Hepatocyte (in vitro differentiated cells): ENCODE measurements around the gene MIA. TPM values are rescaled to one million over a fixed set of nuclear protein-coding genes. Genes with fewer than 3 reads are reported as not detected.

Experiments
- DNase-seq: peaks from one replicate; pipeline ENCODE4 v3.0.0-alpha.2; 2016; ENCODE audit warnings: low spot score
- H2AFZ ChIP-seq: fragments of 200-600 bp; sonication (generic); 2 replicates; pipeline ENCODE4 v1.6.0; 2016; ENCODE audit warnings: antibody characterized with exemption, mild to moderate bottlenecking
- H3K27ac ChIP-seq: fragments of 200-600 bp; sonication (generic); 2 replicates; pipeline ENCODE4 v1.5.1; 2016; ENCODE audit warnings: mild to moderate bottlenecking
- H3K27me3 ChIP-seq: fragments of 200-600 bp; sonication (generic); 2 replicates; pipeline ENCODE4 v1.6.1; 2016
- H3K36me3 ChIP-seq: fragments of 200-600 bp; sonication (generic); replicated peaks from 2 replicates; pipeline ENCODE4 v1.5.1; 2016; ENCODE audit warnings: low read depth; ENCODE audit not compliant: insufficient read depth
- H3K4me1 ChIP-seq: fragments of 200-600 bp; sonication (generic); 2 replicates; pipeline ENCODE4 v1.5.1; 2016; ENCODE audit warnings: mild to moderate bottlenecking, moderate library complexity; ENCODE audit not compliant: insufficient read depth
- H3K4me2 ChIP-seq: fragments of 200-600 bp; sonication (generic); 2 replicates; pipeline ENCODE4 v1.6.0; 2016
- H3K4me3 ChIP-seq: fragments of 200-600 bp; sonication (generic); 2 replicates; pipeline ENCODE4 v1.5.1; 2016; ENCODE audit warnings: mild to moderate bottlenecking
- H3K79me2 ChIP-seq: fragments of 200-600 bp; sonication (generic); 2 replicates; pipeline ENCODE4 v1.6.0; 2017; ENCODE audit warnings: mild to moderate bottlenecking
- H3K9me2 ChIP-seq: fragments of 200-600 bp; sonication (generic); replicated peaks from 2 replicates; pipeline ENCODE4 v1.6.0; 2017; ENCODE audit warnings: mild to moderate bottlenecking; ENCODE audit not compliant: insufficient read depth
- H3K9me3 ChIP-seq: fragments of 200-600 bp; sonication (generic); 2 replicates; pipeline ENCODE4 v1.5.1; 2016; ENCODE audit warnings: low read depth, mild to moderate bottlenecking
- H4K20me1 ChIP-seq: fragments of 200-600 bp; sonication (generic); 2 replicates; pipeline ENCODE4 v1.6.0; 2016; ENCODE audit warnings: mild to moderate bottlenecking; ENCODE audit not compliant: insufficient read depth, poor library complexity, severe bottlenecking
- CTCF ChIP-seq: fragments of 200-600 bp; sonication (generic); IDR thresholded peaks from 2 replicates; pipeline ENCODE4 v1.5.1; 2016; ENCODE audit warnings: antibody characterized with exemption, mild to moderate bottlenecking; ENCODE audit not compliant: poor library complexity
- EZH2 ChIP-seq: fragments of 200-600 bp; sonication (generic); IDR thresholded peaks from 2 replicates; pipeline ENCODE4 v1.6.1; 2016; ENCODE audit warnings: antibody characterized with exemption, mild to moderate bottlenecking, borderline replicate concordance
- EZH2phosphoT487 ChIP-seq: fragments of 200-600 bp; sonication (generic); IDR thresholded peaks from one replicate; pipeline ENCODE4 v1.6.1; 2018; ENCODE audit warnings: antibody characterized with exemption, mild to moderate bottlenecking, low read depth, moderate library complexity; ENCODE audit not compliant: unreplicated experiment, severe bottlenecking
- WGBS: methylation state at CpG from one replicate; pipeline ENCODE4 v1.1.6; 2016; ENCODE audit warnings: low lambda C conversion rate; ENCODE audit errors: missing lambda C conversion rate; 5-methylcytosine and 5-hydroxymethylcytosine counted together
- polyA plus RNA-seq: library from polyadenylated mRNA; unstranded; fragments of >200 nt; fragmentation: Nextera tagmentation; extraction: Ambion mirVana; gene quantifications from 2 replicates; pipeline ENCODE4 v1.2.1, GENCODE V29; 2016
- total RNA-seq: library from RNA; depleted of rRNA; stranded (reverse); fragments of >200 nt; gene quantifications from 2 replicates; pipeline ENCODE4 v1.2.3, GENCODE V29; 2014

MIA gene
- total and polyA plus RNA-seq, 2 experiments from 2014 or later: 0.86 TPM; not detected in 1

GRCh38 chr19:40752257-40752781, 23.0 kb upstream of the MIA start:
- Histone ChIP-seq H3K4me2 (peak overlapping the region; percentile 78), H3K27me3 (no peaks in the 10 kb centered on the region), H3K36me3 (no peaks in the 10 kb centered on the region), H4K20me1 (peaks cover 3% of the 10 kb centered on the region), H3K4me1 (peaks cover 40% of the 10 kb centered on the region), H2AFZ (no peak overlapping the region), H3K27ac (peak overlapping the region; percentile 72), H3K9me2 (no peaks in the 10 kb centered on the region), H3K9me3 (no peaks in the 10 kb centered on the region), H3K79me2 (peaks cover 64% of the 10 kb centered on the region), H3K4me3 (peak overlapping the region; percentile 29)
- no peak for DNase-seq
- TF ChIP-seq CTCF: no peak
- WGBS: 83% methylated on average over 12 of the region's 12 CpGs

GRCh38 chr19:40754611-40755247, 20.6 kb upstream of the MIA start:
- TF ChIP-seq CTCF: no peak
- no peak for TF ChIP-seq EZH2
- TF ChIP-seq EZH2phosphoT487: no peak

DNA sequence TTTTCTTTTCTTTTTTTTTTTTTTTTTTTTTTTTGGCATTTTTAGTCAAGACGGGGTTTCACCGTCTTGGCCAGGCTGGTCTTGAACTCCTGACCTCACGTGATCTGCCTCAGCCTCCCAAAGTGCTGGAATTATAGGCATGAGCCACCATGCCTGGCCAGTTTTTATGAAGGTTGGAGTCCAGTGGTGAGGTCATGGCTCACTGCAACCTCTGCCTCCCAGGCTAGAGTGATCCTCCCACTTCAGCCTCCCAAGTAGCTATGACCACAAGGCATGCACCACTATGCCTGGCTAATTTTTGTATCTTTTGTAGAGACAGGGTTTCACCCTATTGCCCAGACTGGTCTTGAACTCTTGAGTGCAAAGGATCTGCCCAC, 20.1 kb upstream of the MIA start:
- no peaks in the 10 kb centered on the region for H3K27me3 ChIP-seq
- no peaks in the 10 kb centered on the region for H3K9me2 ChIP-seq
- no peak overlapping the region for H2AFZ ChIP-seq
- H3K4me3 ChIP-seq: no peak overlapping the region
- peaks cover 3% of the 10 kb centered on the region for H4K20me1 ChIP-seq
- DNase-seq: no peak
- H3K36me3 ChIP-seq: no peaks in the 10 kb centered on the region
- H3K4me2 ChIP-seq: peak overlapping the region; percentile 75
- peak overlapping the region; percentile 96 for H3K27ac ChIP-seq
- WGBS: 91% methylated on average over 3 of the region's 3 CpGs
- TF ChIP-seq EZH2 (no peak), EZH2phosphoT487 (no peak), CTCF (no peak)
- H3K79me2 ChIP-seq: peaks cover 70% of the 10 kb centered on the region
- peaks cover 30% of the 10 kb centered on the region for H3K4me1 ChIP-seq
- no peaks in the 10 kb centered on the region for H3K9me3 ChIP-seq

More at GRCh38 chr19:40754611-40755247, 20.6 kb upstream of the MIA start:
- Histone ChIP-seq H4K20me1 (peaks cover 3% of the 10 kb centered on the region), H3K4me2 (peak overlapping the region; percentile 75), H3K36me3 (no peaks in the 10 kb centered on the region), H2AFZ (no peak overlapping the region), H3K4me1 (peaks cover 33% of the 10 kb centered on the region), H3K4me3 (no peak overlapping the region), H3K9me2 (no peaks in the 10 kb centered on the region), H3K79me2 (peaks cover 72% of the 10 kb centered on the region), H3K27ac (peak overlapping the region; percentile 96), H3K9me3 (no peaks in the 10 kb centered on the region), H3K27me3 (no peaks in the 10 kb centered on the region)
- DNase-seq: peak; percentile 73
- WGBS: 68% methylated on average over 9 of the region's 9 CpGs
